ENCODE results near the gene FBXW8. TPM values are rescaled to one million over a fixed set of nuclear protein-coding genes. Genes with fewer than 3 reads are reported as not detected.

Gene FBXW8
- total RNA-seq, 4 donors from 2014 or later = 7.8 to 29.9 (median 10.3) TPM

- WGBS, 2 donors (ENCODE audit: low coverage in 1 of 2) = 71 to 80% methylated on average over 1 to 2 of the region's 2 CpGs
These were observed 153.8 kb downstream of the FBXW8 start for GRCh38 chr12:117064596-117064995.

GRCh38 chr12:117067016-117067415 lies 156.3 kb downstream of the FBXW8 start:
- in situ Hi-C loops (cut with MboI; ENCODE audit: low pct_ligation_motif_present in 1 of 4, low pct_unique_long_range_greater_than_20kb in 1 of 4, low sequenced_read_pairs in 3 of 4) (no loop called here), intact Hi-C loops (cut with DNase I; ENCODE audit: low total_unique reads) (no loop called here)
- no peak for TF ChIP-seq CTCF (IDR thresholded peaks at IDR 0.05)
- no peak for TF ChIP-seq EP300 (IDR thresholded peaks at IDR 0.05; ENCODE audit: low read depth)
- no peak for TF ChIP-seq POLR2A (IDR thresholded peaks at IDR 0.05)
- TF ChIP-seq POLR2AphosphoS5 (IDR thresholded peaks at IDR 0.05) = no peak

More at GRCh38 chr12:117064596-117064995, 153.8 kb downstream of the FBXW8 start:
- DNase-seq = no peak
- H3K27me3 ChIP-seq = no peaks in the 10 kb centered on the region
- no peak overlapping the region for H3K4me3 ChIP-seq
- in situ Hi-C loops (cut with MboI; ENCODE audit: low pct_ligation_motif_present in 1 of 4, low pct_unique_long_range_greater_than_20kb in 1 of 4, low sequenced_read_pairs in 3 of 4) = no loop called here
- no peaks in the 10 kb centered on the region for H3K4me1 ChIP-seq
- no peak for TF ChIP-seq POLR2AphosphoS5 (IDR thresholded peaks at IDR 0.05)
- no peak for TF ChIP-seq EP300 (IDR thresholded peaks at IDR 0.05; ENCODE audit: low read depth)
- TF ChIP-seq POLR2A (IDR thresholded peaks at IDR 0.05) = no peak
- TF ChIP-seq CTCF (IDR thresholded peaks at IDR 0.05) = no peak
- intact Hi-C loops (cut with DNase I; ENCODE audit: low total_unique reads) = no loop called here
- no peak overlapping the region for H3K27ac ChIP-seq
- H3K36me3 ChIP-seq = no peaks in the 10 kb centered on the region
- no peaks in the 10 kb centered on the region for H3K9me3 ChIP-seq

GRCh38 chr12:117067638-117068037 lies 156.9 kb downstream of the FBXW8 start:
- in situ Hi-C loops (cut with MboI; ENCODE audit: low pct_ligation_motif_present in 1 of 4, low pct_unique_long_range_greater_than_20kb in 1 of 4, low sequenced_read_pairs in 3 of 4) (no loop called here), intact Hi-C loops (cut with DNase I; ENCODE audit: low total_unique reads) (no loop called here)
- WGBS, 2 donors (ENCODE audit: low coverage in 1 of 2) = 77 to 92% methylated on average over 3 of the region's 3 CpGs
- no peak for DNase-seq
- H3K27me3 ChIP-seq = no peaks in the 10 kb centered on the region
- no peak for TF ChIP-seq EP300 (IDR thresholded peaks at IDR 0.05; ENCODE audit: low read depth)
- TF ChIP-seq POLR2AphosphoS5 (IDR thresholded peaks at IDR 0.05) = no peak
- TF ChIP-seq CTCF (IDR thresholded peaks at IDR 0.05) = no peak
- TF ChIP-seq POLR2A (IDR thresholded peaks at IDR 0.05) = no peak
- no peak overlapping the region for H3K4me3 ChIP-seq
- H3K36me3 ChIP-seq = no peaks in the 10 kb centered on the region
- no peaks in the 10 kb centered on the region for H3K9me3 ChIP-seq
- no peaks in the 10 kb centered on the region for H3K4me1 ChIP-seq
- H3K27ac ChIP-seq = no peak overlapping the region

More at GRCh38 chr12:117067016-117067415, 156.3 kb downstream of the FBXW8 start:
- no peak overlapping the region for H3K4me3 ChIP-seq
- no peaks in the 10 kb centered on the region for H3K4me1 ChIP-seq
- DNase-seq = no peak
- H3K9me3 ChIP-seq = no peaks in the 10 kb centered on the region
- no peaks in the 10 kb centered on the region for H3K36me3 ChIP-seq
- WGBS, 2 donors (ENCODE audit: low coverage in 1 of 2) = 53 to 65% methylated on average over 3 to 10 of the region's 10 CpGs
- H3K27me3 ChIP-seq = no peaks in the 10 kb centered on the region
- no peak overlapping the region for H3K27ac ChIP-seq

GRCh38 chr12:117068492-117068891 lies 157.7 kb downstream of the FBXW8 start:
- H3K27ac ChIP-seq = no peak overlapping the region
- H3K4me1 ChIP-seq = no peaks in the 10 kb centered on the region
- H3K27me3 ChIP-seq = no peaks in the 10 kb centered on the region
- TF ChIP-seq POLR2AphosphoS5 (IDR thresholded peaks at IDR 0.05) = no peak
- TF ChIP-seq CTCF (IDR thresholded peaks at IDR 0.05) = no peak
- TF ChIP-seq POLR2A (IDR thresholded peaks at IDR 0.05) = no peak
- TF ChIP-seq EP300 (IDR thresholded peaks at IDR 0.05; ENCODE audit: low read depth) = no peak
- 83 to 93% methylated on average over 8 of the region's 8 CpGs for WGBS, 2 donors (ENCODE audit: low coverage in 1 of 2)
- no peak for DNase-seq
- no peaks in the 10 kb centered on the region for H3K36me3 ChIP-seq
- H3K4me3 ChIP-seq = no peak overlapping the region
- no peaks in the 10 kb centered on the region for H3K9me3 ChIP-seq
- intact Hi-C loops (cut with DNase I; ENCODE audit: low total_unique reads) = no loop called here
- in situ Hi-C loops (cut with MboI; ENCODE audit: low pct_ligation_motif_present in 1 of 4, low pct_unique_long_range_greater_than_20kb in 1 of 4, low sequenced_read_pairs in 3 of 4) = no loop called here

Data from transverse colon (tissue), 4 donors.